ENCODE measurements around the gene PARPBP.
"Not testable (repeated sequence)": the region's sequence is repeated elsewhere in the genome, so short reads cannot be mapped to it uniquely, and the experiment has no call there.

PARPBP gene

GRCh38 chr12:102119674-102120563 is at the start of gene PARPBP, which contains the start of gene NUP37:
Gene PARPBP (plus strand): TSS chr12:102120183. CDS start chr12:102123889, 3,706 bp downstream.
Gene NUP37 (minus strand): TSS chr12:102120114. CDS start chr12:102118518, 1,596 bp downstream.
- DNase-seq: peak; percentile 90 to 93

- not testable (repeated sequence) for DNase-seq
These were observed 47.9 kb upstream of the PARPBP start for GRCh38 chr12:102072092-102072491.

- no peak for DNase-seq
These were observed 39.1 kb upstream of the PARPBP start for GRCh38 chr12:102080842-102081241.

GRCh38 chr12:102089228-102089835 is 30.7 kb upstream of the PARPBP start:
- DNase-seq: not testable (repeated sequence)

GRCh38 chr12:102093319-102093718 is 26.7 kb upstream of the PARPBP start:
- DNase-seq: no peak

GRCh38 chr12:102095677-102096263 is 24.2 kb upstream of the PARPBP start:
- peak in 1 of 2 donors; percentile 12 for DNase-seq

- DNase-seq: no peak
These were observed 23.1 kb upstream of the PARPBP start for GRCh38 chr12:102096855-102097254.

GRCh38 chr12:102106905-102107304 is 13.1 kb upstream of the PARPBP start:
- no peak for DNase-seq

- DNase-seq: no peak
These were observed 12.0 kb upstream of the PARPBP start for GRCh38 chr12:102107970-102108369.

- no peak for DNase-seq
These were observed 9.2 kb upstream of the PARPBP start for GRCh38 chr12:102110782-102111181.

- DNase-seq: no peak
These were observed 5.8 kb upstream of the PARPBP start for GRCh38 chr12:102114212-102114611.

- DNase-seq: no peak
These were observed 3.6 kb upstream of the PARPBP start for GRCh38 chr12:102116392-102116791.

- DNase-seq: no peak
These were observed 1.1 kb upstream of the PARPBP start for GRCh38 chr12:102118874-102119273.

GRCh38 chr12:102120564-102120873 is 536 bp downstream of the PARPBP start:
- DNase-seq: no peak

GRCh38 chr12:102120886-102121285 is 903 bp downstream of the PARPBP start:
- no peak for DNase-seq

- not testable (repeated sequence) for DNase-seq
These were observed 1.3 kb downstream of the PARPBP start for GRCh38 chr12:102121328-102121727.

- not testable (repeated sequence) for DNase-seq
These were observed 10.7 kb downstream of the PARPBP start for GRCh38 chr12:102130720-102131119.

GRCh38 chr12:102131442-102131841 is 11.5 kb downstream of the PARPBP start:
- not testable (repeated sequence) for DNase-seq

GRCh38 chr12:102137619-102138018 is 17.6 kb downstream of the PARPBP start:
- DNase-seq: not testable (repeated sequence)

GRCh38 chr12:102142866-102143373 is 22.9 kb downstream of the PARPBP start:
- DNase-seq: not testable (repeated sequence)

GRCh38 chr12:102144221-102144620 is 24.2 kb downstream of the PARPBP start:
- no peak for DNase-seq

- DNase-seq: not testable (repeated sequence)
These were observed 27.1 kb downstream of the PARPBP start for GRCh38 chr12:102147062-102147587.

GRCh38 chr12:102155206-102155605 is 35.2 kb downstream of the PARPBP start:
- DNase-seq: not testable (repeated sequence)
